ENCODE data around the gene ATMIN. TPM values are rescaled to one million over a fixed set of nuclear protein-coding genes. Genes with fewer than 3 reads are reported as not detected.

Gene ATMIN
- total and polyA plus RNA-seq, 2 of the 13 experiments (the other 11 are each of a cell fraction or from before 2014, with no cell fraction given), result 34.6 to 60.4 TPM

DNA sequence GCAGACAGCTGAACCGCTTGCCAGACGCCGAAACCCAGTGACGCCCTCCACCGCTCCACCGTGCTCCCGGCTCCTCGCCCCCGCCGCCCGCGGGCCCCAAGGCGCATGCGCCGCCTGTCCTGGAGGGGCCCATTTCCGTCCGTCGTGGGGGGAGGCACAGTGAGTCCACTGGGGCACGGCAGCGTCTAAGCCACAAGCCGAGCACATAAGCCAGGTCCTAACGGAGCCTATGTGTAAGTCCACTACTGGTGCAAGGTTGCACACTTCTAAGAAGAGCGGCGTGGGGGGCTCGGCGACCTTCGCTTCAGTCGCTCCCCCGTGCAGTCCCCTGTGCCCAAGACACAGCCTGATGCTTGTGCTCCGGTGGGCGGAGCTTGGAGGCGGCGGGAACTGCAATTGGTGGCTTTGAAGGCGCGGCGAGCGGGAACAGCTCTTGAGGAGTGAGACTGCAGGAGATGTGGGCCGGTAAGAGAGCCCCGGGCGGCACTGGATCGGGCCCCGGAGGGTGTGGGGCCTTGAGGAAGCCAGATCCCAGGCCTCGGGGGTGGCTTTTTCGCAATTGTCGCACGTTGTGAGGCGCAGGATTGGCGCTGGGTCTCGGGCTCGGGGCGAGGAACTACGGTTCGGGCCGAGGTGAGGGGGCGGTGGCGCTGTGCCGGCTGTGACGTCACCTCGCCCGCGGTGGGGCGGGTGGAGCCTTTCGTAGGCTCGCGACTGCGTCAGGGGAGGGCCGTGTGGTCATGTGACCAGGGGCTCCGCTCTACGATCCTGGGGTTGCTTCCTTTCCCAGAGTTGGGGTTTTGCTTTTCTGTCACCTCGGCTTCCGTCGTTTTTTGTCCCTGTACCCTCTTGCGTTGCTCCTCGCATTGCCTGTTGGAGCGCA lies 28.6 kb upstream of the ATMIN start, which contains the start of the genes CENPN and CMC2:
CENPN (plus strand) TSS at position 402 of the 883 bp plus-strand sequence. CDS start 4,726 bp downstream, outside the sequence.
CMC2 (minus strand) TSS at position 73 of the 883 bp plus-strand sequence. CDS start 9,491 bp downstream, outside the sequence.
- no peaks in the 10 kb centered on the region; a peak in 3 of 5 replicates for H3K36me3 ChIP-seq (replicated peaks in 1 of 2; ENCODE audit: control insufficient read depth in 1 of 2, insufficient read depth in 2 of 2, low read length in 2 of 2)
- in situ Hi-C loops (cut with HindIII; ENCODE audit: extremely low pct_ligation_motif_present, low pct_unique_long_range_greater_than_20kb), result no loop called here
- H3K4me2 ChIP-seq (ENCODE audit: low read depth, low read length), result peak within 1 kb of the TSS; percentile 100
- H3K27ac ChIP-seq (ENCODE audit: extremely low read length, insufficient read depth, low read length), result peak within 1 kb of the TSS; percentile 99
- 1% methylated on average over 28 of the region's 75 CpGs for WGBS (ENCODE audit: low lambda C conversion rate)
- peaks cover 70% of the 10 kb centered on the region for H3K79me2 ChIP-seq (ENCODE audit: insufficient read depth, low read length)
- peak within 1 kb of the TSS; percentile 87 for H2AFZ ChIP-seq (ENCODE audit: low read length)
- FAIRE-seq (peak; percentile 61), DNase-seq (ENCODE audit: low spot score) (peak; percentile 98), ATAC-seq (peak; percentile 91)
- peaks cover 17% of the 10 kb centered on the region for H4K20me1 ChIP-seq (ENCODE audit: insufficient read depth, low read length)
- intact Hi-C loops (cut with micrococcal nuclease; ENCODE audit: unreplicated experiment), result loop anchor here (2.0 to 5.0 kb wide), 2 partner anchors 32 to 90 kb away; partner anchors contain the start of gene GCSH
- peaks cover 35% of the 10 kb centered on the region for H3K4me1 ChIP-seq (ENCODE audit: insufficient read depth, low read length)
- BruUV-seq (replicated peaks), result no TSS peak
- POLR2A ChIA-PET, result interaction anchor here (0.6 to 1.8 kb wide), 6 partner anchors 10 to 308 kb away, joined by 3 to 19 read pairs (median 6); partner anchors contain the start of genes C16orf46 and GAN
- no peaks in the 10 kb centered on the region; a peak in 1 of 5 replicates for H3K27me3 ChIP-seq (ENCODE audit: control insufficient read depth in 1 of 2, insufficient read depth in 2 of 2, low read length in 2 of 2)
- peak within 1 kb of the TSS; percentile 99 for H3K9ac ChIP-seq (ENCODE audit: insufficient read depth, low read depth, low read length)
- CTCF ChIA-PET (ENCODE audit: low intra/inter-chr PET ratio, low total read pairs), result interaction anchor here (5.1 kb wide), 1 partner anchor 29 kb away, joined by 26 read pairs; the partner anchor contains the start of gene ATMIN
- H3K4me3 ChIP-seq (replicated peaks in 1 of 3; ENCODE audit: insufficient read depth in 1 of 3, low read depth in 2 of 3, low read length in 3 of 3), result peak within 1 kb of the TSS; percentile 90 to 99 (median 90)
- H3K9me3 ChIP-seq (ENCODE audit: low read length), result no peaks in the 10 kb centered on the region
- TF ChIP-seq NR3C1 (CRISPR knock-in tag; IDR thresholded peaks at IDR 0.05), result no peak
- peak; percentile 58; the same call in 1 of the 2 replicates for TF ChIP-seq ZNF572 (CRISPR knock-in tag; IDR thresholded peaks at IDR 0.05)
- TF ChIP-seq MAFK (conservative IDR thresholded peaks at IDR 0.05 in 1 of 2, IDR thresholded peaks at IDR 0.05 in 1 of 2; ENCODE audit: low read length in 2 of 2), result 0 out of 4 replicates have a peak, but pooled peaks of 1 of the 2 experiments have one; percentile 5
- TF ChIP-seq MAF1 (CRISPR knock-in tag; IDR thresholded peaks at IDR 0.05; ENCODE audit: borderline replicate concordance), result no peak
- TF ChIP-seq CBX1 (IDR thresholded peaks at IDR 0.05; ENCODE audit: low read depth), result peak; percentile 0
- TF ChIP-seq MTERF4 (CRISPR knock-in tag; IDR thresholded peaks at IDR 0.05), result no peak; the same call in 1 of the 2 replicates
- TF ChIP-seq THAP11 (CRISPR knock-in tag; IDR thresholded peaks at IDR 0.05), result peak; percentile 80
- TF ChIP-seq SAP130 (CRISPR knock-in tag; IDR thresholded peaks at IDR 0.05; ENCODE audit: low read depth), result peak; percentile 94
- TF ChIP-seq, protein P1, sequence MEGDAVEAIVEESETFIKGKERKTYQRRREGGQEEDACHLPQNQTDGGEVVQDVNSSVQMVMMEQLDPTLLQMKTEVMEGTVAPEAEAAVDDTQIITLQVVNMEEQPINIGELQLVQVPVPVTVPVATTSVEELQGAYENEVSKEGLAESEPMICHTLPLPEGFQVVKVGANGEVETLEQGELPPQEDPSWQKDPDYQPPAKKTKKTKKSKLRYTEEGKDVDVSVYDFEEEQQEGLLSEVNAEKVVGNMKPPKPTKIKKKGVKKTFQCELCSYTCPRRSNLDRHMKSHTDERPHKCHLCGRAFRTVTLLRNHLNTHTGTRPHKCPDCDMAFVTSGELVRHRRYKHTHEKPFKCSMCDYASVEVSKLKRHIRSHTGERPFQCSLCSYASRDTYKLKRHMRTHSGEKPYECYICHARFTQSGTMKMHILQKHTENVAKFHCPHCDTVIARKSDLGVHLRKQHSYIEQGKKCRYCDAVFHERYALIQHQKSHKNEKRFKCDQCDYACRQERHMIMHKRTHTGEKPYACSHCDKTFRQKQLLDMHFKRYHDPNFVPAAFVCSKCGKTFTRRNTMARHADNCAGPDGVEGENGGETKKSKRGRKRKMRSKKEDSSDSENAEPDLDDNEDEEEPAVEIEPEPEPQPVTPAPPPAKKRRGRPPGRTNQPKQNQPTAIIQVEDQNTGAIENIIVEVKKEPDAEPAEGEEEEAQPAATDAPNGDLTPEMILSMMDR (CRISPR knock-in tag; IDR thresholded peaks at IDR 0.05), result peak; percentile 47; the same call in 1 of the 2 replicates
- TF ChIP-seq ZNF256 (CRISPR knock-in tag; conservative IDR thresholded peaks at IDR 0.05), result peak; percentile 77
- no peak; the same call in 1 of the 2 replicates for TF ChIP-seq RAD21 (CRISPR knock-in tag; IDR thresholded peaks at IDR 0.05)
- TF ChIP-seq CEBPB (IDR thresholded peaks at IDR 0.05; ENCODE audit: borderline replicate concordance, low read depth, low read length), result peak; percentile 50; the same call in 1 of the 2 replicates
- peak; percentile 92 for TF ChIP-seq MYPOP (CRISPR knock-in tag; IDR thresholded peaks at IDR 0.05)
- peak; percentile 94 for TF ChIP-seq SNAPC2 (CRISPR knock-in tag; IDR thresholded peaks at IDR 0.05)
- TF ChIP-seq, protein P2, sequence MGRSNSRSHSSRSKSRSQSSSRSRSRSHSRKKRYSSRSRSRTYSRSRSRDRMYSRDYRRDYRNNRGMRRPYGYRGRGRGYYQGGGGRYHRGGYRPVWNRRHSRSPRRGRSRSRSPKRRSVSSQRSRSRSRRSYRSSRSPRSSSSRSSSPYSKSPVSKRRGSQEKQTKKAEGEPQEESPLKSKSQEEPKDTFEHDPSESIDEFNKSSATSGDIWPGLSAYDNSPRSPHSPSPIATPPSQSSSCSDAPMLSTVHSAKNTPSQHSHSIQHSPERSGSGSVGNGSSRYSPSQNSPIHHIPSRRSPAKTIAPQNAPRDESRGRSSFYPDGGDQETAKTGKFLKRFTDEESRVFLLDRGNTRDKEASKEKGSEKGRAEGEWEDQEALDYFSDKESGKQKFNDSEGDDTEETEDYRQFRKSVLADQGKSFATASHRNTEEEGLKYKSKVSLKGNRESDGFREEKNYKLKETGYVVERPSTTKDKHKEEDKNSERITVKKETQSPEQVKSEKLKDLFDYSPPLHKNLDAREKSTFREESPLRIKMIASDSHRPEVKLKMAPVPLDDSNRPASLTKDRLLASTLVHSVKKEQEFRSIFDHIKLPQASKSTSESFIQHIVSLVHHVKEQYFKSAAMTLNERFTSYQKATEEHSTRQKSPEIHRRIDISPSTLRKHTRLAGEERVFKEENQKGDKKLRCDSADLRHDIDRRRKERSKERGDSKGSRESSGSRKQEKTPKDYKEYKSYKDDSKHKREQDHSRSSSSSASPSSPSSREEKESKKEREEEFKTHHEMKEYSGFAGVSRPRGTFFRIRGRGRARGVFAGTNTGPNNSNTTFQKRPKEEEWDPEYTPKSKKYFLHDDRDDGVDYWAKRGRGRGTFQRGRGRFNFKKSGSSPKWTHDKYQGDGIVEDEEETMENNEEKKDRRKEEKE (IDR thresholded peaks at IDR 0.05), result no peak
- peak; percentile 8; the same call in 1 of the 2 replicates for TF ChIP-seq ZNF709 (CRISPR knock-in tag; IDR thresholded peaks at IDR 0.05)
